ENCODE measurements around the gene URI1.

- TF ChIP-seq CTCF (IDR thresholded peaks at IDR 0.05 in 8 of 11, conservative IDR thresholded peaks at IDR 0.05 in 3 of 11) (no peak), POLR2A (IDR thresholded peaks at IDR 0.05) (no peak), POLR2AphosphoS5 (IDR thresholded peaks at IDR 0.05) (no peak)
Measured at GRCh38 chr19:30047432-30047831, 105.4 kb downstream of the URI1 start.

Data from spleen (tissue), 7 donors.